Spleen (tissue), 11 donors: Measurements from ENCODE around the gene PGLYRP2. TPM values are rescaled to one million over a fixed set of nuclear protein-coding genes. Genes with fewer than 3 reads are reported as not detected.
A peak's percentile ranks its signal among the peaks of the same experiment; 100 is the strongest.

Experiments
- DNase-seq: peaks from one replicate; pipeline ENCODE4 v3.0.0-alpha.2; 2020
- H3K27ac ChIP-seq, 8 donors: fragments of 200-600 bp; sonication (generic) in 7 of 8; 1 replicate in 4 of 8; 2 replicates in 4 of 8; pipeline versions ENCODE4 v1.5.0 to v1.8.0; 2016 to 2021; ENCODE audit warnings: inconsistent platforms in 4 of 8, mild to moderate bottlenecking in 4 of 8, moderate library complexity in 1 of 8
- H3K27me3 ChIP-seq, 7 donors: fragments of 200-600 bp; sonication (generic) in 6 of 7; replicated peaks in 1 of 7; 1 replicate in 4 of 7; 2 replicates in 3 of 7; pipeline versions ENCODE4 v1.5.0 to v1.8.0; 2016 to 2021; ENCODE audit warnings: inconsistent platforms in 3 of 7, mild to moderate bottlenecking in 1 of 7
- H3K36me3 ChIP-seq, 6 donors: fragments of 200-600 bp; sonication (generic) in 5 of 6; 1 replicate in 4 of 6; 2 replicates in 2 of 6; pipeline versions ENCODE4 v1.5.0 to v1.8.0; 2016 to 2021; ENCODE audit warnings: inconsistent platforms in 2 of 6
- H3K4me1 ChIP-seq, 6 donors: fragments of 200-600 bp; sonication (generic) in 5 of 6; 1 replicate in 3 of 6; 2 replicates in 3 of 6; pipeline versions ENCODE4 v1.5.0 to v1.8.0; 2016 to 2021; ENCODE audit warnings: inconsistent platforms in 3 of 6
- H3K4me3 ChIP-seq, 8 donors: fragments of 200-600 bp; sonication (generic) in 7 of 8; 1 replicate in 4 of 8; 2 replicates in 4 of 8; pipeline versions ENCODE4 v1.5.0 to v1.8.0; 2016 to 2021; ENCODE audit warnings: inconsistent platforms in 4 of 8, mild to moderate bottlenecking in 4 of 8, moderate library complexity in 2 of 8
- H3K9me3 ChIP-seq, 8 donors: fragments of 200-600 bp; sonication (generic) in 7 of 8; 1 replicate in 4 of 8; 2 replicates in 4 of 8; pipeline versions ENCODE4 v1.5.0 to v1.8.0; 2016 to 2021; ENCODE audit warnings: inconsistent platforms in 4 of 8
- CTCF ChIP-seq, 11 experiments: fragments of 200-600 bp in 7 of 11; fragments of 450-650 bp in 4 of 11; sonication (generic) in 4 of 11; IDR thresholded peaks in 8 of 11; conservative IDR thresholded peaks in 3 of 11; 1 replicate in 7 of 11; 2 replicates in 4 of 11; pipeline versions ENCODE4 v1.4.0 to v1.8.0; 2016 to 2021; ENCODE audit warnings: antibody characterized with exemption in 11 of 11, inconsistent platforms in 4 of 11, mild to moderate bottlenecking in 1 of 11
- POLR2A ChIP-seq, 3 donors: fragments of 450-650 bp; IDR thresholded peaks; one replicate each; pipeline ENCODE4 v1.5.1; 2017; ENCODE audit warnings: antibody characterized with exemption in 3 of 3, mild to moderate bottlenecking in 1 of 3
- POLR2AphosphoS5 ChIP-seq, 3 donors: sonication (generic); formaldehyde crosslinking; IDR thresholded peaks; one replicate each; pipeline ENCODE4 v1.5.1; 2017; ENCODE audit warnings: antibody characterized with exemption in 3 of 3
- WGBS, 5 donors: extraction: QIAGEN DNeasy Blood & Tissue Kit in 3 of 5; methylation state at CpG; one replicate each; pipeline versions ENCODE4 v1.1.5 to v1.1.7; 2013 to 2018; 5-methylcytosine and 5-hydroxymethylcytosine counted together
- intact Hi-C: fragments of 100-400 bp; cut with DNase I; formaldehyde crosslinking; loops from one replicate; pipeline ENCODE4 v1.15.0; 2023; ENCODE audit warnings: low total_unique reads
- polyA plus RNA-seq, 3 donors: library from polyadenylated mRNA; stranded (reverse); fragments of 200-250 nt; gene quantifications; one replicate each; pipeline ENCODE4 v1.2.1, GENCODE V29; 2013
- total RNA-seq, 7 donors: library from RNA; depleted of rRNA in 3 of 7; stranded (reverse); fragments of >200 nt in 3 of 7; fragmentation: NEBNext Ultra II Directional in 4 of 7; extraction: Animal tissue kit (Norgen Biotek cat#: 25700) in 4 of 7; gene quantifications; one replicate each; pipeline versions ENCODE4 v1.1.0 to v1.2.1, GENCODE V29; 2016 to 2021
- donor health status: healthy with polysubstance abuse.
- donor health status: DM: no; HTN: no; CAD: no; lungs with moderate emphysema.
- donor health status: DM: no; HTN: no; CAD: no.
- donor health status: Bipolar disorder and iron deficiency.
- donor health status: healthy.
- donor health status: DM: no; HTN: no; CAD: no.
- donor health status: DM: yes; HTN: yes; CAD: no.

The PGLYRP2 gene
- total and polyA plus RNA-seq, 10 donors: 0.02 to 0.16 (median 0.08) TPM; not detected in 6

GRCh38 chr19:15464394-15465385 lies 14.6 kb downstream of the PGLYRP2 start, which contains the start of gene RASAL3:
TSS of gene RASAL3 (minus strand) at chr19:15464544. CDS start at chr19:15464358, 186 bp downstream.
- Histone ChIP-seq H3K4me1 (peaks cover 17 to 91% (median 61%) of the 10 kb centered on the region in 6 donors), H3K27me3 (peaks cover 0 to 28% (median 12%) of the 10 kb centered on the region in 7 donors), H3K27ac (peak within 1 kb of the TSS; percentile 89 to 98 (median 91)), H3K9me3 (no peaks in the 10 kb centered on the region), H3K36me3 (peaks cover 0 to 32% (median 12%) of the 10 kb centered on the region in 6 donors), H3K4me3 (peak within 1 kb of the TSS; percentile 55 to 94 (median 66))
- intact Hi-C loops: no loop called here
- peak; percentile 92 for DNase-seq
- 23 to 27% (median 26%) methylated on average over 16 to 17 of the region's 17 CpGs for WGBS, 5 donors
- TF ChIP-seq POLR2A (IDR thresholded peaks at IDR 0.05) (no peak), CTCF (IDR thresholded peaks at IDR 0.05 in 8 of 11, conservative IDR thresholded peaks at IDR 0.05 in 3 of 11) (no peak), POLR2AphosphoS5 (IDR thresholded peaks at IDR 0.05) (peak; percentile 37 to 75 (median 72))

GRCh38 chr19:15463861-15464371 lies 15.4 kb downstream of the PGLYRP2 start:
- Histone ChIP-seq H3K4me1 (peaks cover 17 to 83% (median 54%) of the 10 kb centered on the region in 6 donors), H3K36me3 (peaks cover 0 to 39% (median 19%) of the 10 kb centered on the region in 6 donors), H3K27me3 (peaks cover 0 to 20% (median 4%) of the 10 kb centered on the region in 7 donors), H3K9me3 (no peaks in the 10 kb centered on the region), H3K4me3 (peak overlapping the region; percentile 55 to 94 (median 66)), H3K27ac (peak overlapping the region; percentile 89 to 98 (median 91))
- WGBS, 5 donors: 0 to 26% (median 13%) methylated on average over 6 to 25 of the region's 25 CpGs
- intact Hi-C loops: no loop called here
- TF ChIP-seq CTCF (IDR thresholded peaks at IDR 0.05 in 8 of 11, conservative IDR thresholded peaks at IDR 0.05 in 3 of 11) (peak in 1 of 11 experiments; percentile 4), POLR2AphosphoS5 (IDR thresholded peaks at IDR 0.05) (peak; percentile 69 to 81 (median 77)), POLR2A (IDR thresholded peaks at IDR 0.05) (no peak)
- DNase-seq: peak; percentile 95

DNA sequence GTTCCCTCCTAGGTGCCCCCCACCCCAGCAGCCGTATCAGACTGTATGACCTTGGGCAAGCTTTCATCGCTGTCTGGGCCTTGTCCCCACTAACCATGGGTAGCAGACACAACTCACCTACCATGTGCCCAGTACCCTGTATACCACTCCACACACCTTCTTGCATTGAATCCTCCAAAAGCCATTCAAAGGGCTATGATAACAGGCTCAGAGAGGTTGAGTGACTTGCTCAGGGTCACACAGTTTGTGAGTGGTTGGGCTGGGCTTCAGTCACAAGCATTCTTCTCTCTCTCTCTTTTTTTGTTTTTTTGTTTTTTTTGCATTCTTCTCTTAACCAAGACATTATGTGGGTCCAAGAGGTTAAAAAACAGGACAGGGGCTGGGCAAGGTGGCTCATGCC lies 17.6 kb downstream of the PGLYRP2 start:
- no peak for DNase-seq
- peak overlapping the region in 3 of 8 donors; percentile 41 to 93 (median 49) for H3K27ac ChIP-seq
- TF ChIP-seq POLR2AphosphoS5 (IDR thresholded peaks at IDR 0.05) (no peak), POLR2A (IDR thresholded peaks at IDR 0.05) (no peak), CTCF (IDR thresholded peaks at IDR 0.05 in 8 of 11, conservative IDR thresholded peaks at IDR 0.05 in 3 of 11) (no peak)
- peaks cover 0 to 61% (median 39%) of the 10 kb centered on the region in 6 donors for H3K36me3 ChIP-seq
- WGBS, 5 donors: 86 to 95% (median 90%) methylated on average over 2 of the region's 2 CpGs
- intact Hi-C loops: no loop called here
- no peaks in the 10 kb centered on the region for H3K9me3 ChIP-seq
- H3K4me1 ChIP-seq: peaks cover 11 to 75% (median 45%) of the 10 kb centered on the region in 6 donors
- no peak overlapping the region for H3K4me3 ChIP-seq
- H3K27me3 ChIP-seq: peaks cover 0 to 30% (median 6%) of the 10 kb centered on the region in 7 donors
